HG02571 (cell line): ENCODE results near the gene NPR1.
"Not testable (repeated sequence)": the region's sequence is repeated elsewhere in the genome, so short reads cannot be mapped to it uniquely, and the experiment has no call there.

ENCODE experiments used
- ATAC-seq: cut with Tn5 transposase; IDR thresholded peaks from one replicate; pipeline ENCODE4 v1.9.1; 2021; ENCODE audit warnings: mild to moderate bottlenecking, moderate library complexity; ENCODE audit not compliant: unreplicated experiment

The NPR1 gene

DNA sequence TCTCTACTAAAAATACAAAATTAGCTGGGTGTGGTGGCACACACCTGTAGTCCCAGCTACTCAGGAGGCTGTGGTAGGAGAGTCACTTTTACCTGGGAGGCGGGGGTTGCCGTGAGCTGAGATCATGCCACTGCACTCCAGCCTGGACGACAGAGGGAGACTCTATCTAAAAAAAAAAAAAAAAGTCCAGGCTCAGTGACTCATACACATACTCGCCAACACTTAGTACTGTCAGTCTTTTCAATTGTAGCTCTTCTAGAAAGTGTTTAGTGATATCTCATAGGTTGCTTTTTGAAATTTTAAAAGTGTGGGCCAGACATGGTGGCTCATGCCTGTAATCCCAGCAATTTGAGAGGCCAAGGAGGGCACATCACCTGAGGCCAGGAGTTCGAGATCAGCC is 37.7 kb downstream of the NPR1 start:
- ATAC-seq: not testable (repeated sequence)

DNA sequence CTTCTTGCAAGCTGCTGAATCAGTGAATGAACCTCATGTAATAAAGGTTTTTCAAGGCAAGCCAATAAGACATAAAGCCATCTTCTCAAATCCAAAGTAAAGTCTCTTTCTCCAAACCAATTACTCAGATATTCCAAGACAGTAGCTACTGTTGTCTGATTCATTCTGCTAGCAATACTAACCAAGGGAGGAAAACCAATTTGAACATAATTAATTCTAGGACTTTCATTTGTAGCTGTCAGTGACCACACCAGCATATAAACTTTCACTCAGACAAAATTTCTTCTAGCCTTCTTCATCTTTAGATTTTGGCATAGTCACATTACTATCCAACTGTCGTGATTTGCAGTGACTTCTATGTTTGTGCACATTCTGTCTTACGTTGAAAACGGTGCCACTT is 38.8 kb downstream of the NPR1 start:
- no peak for ATAC-seq

DNA sequence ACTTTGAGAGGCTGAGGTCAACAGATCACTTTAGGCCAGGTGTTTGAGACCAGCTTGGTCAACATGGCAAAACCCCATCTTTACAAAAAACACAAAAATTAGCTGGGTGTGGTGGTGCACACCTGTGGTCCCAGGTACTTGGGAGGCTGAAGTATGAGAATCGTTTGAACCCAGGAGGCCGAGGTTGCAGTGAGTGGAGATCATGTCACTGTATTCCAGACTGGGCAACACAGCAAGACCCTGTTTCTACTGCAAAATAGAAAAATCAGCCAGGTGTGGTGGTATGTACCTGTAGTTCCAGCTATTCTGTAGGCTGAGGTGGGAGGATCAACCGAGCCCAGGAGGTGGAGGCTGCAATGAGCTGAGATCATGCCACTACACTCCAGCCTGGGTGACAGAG is 45.2 kb downstream of the NPR1 start:
- no peak for ATAC-seq

DNA sequence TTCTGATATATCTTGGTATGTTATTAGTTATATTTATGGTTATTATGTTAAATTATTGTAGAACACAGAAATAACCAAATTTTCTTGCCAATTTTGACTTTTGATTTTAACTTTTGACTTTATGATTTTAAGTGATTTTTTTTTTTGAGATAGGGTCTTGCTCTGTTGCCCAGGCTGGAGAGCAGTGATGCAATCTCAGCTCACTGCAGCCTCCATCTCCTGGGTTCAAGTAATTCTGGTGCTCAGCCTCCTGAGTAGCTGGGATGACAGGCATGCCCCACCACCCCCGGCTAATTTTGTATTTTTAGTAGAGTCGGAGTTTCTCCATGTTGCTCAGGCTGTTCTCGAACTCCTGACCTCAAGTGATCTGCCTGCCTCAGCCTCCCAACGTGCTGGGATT is 46.1 kb downstream of the NPR1 start:
- not testable (repeated sequence) for ATAC-seq

DNA sequence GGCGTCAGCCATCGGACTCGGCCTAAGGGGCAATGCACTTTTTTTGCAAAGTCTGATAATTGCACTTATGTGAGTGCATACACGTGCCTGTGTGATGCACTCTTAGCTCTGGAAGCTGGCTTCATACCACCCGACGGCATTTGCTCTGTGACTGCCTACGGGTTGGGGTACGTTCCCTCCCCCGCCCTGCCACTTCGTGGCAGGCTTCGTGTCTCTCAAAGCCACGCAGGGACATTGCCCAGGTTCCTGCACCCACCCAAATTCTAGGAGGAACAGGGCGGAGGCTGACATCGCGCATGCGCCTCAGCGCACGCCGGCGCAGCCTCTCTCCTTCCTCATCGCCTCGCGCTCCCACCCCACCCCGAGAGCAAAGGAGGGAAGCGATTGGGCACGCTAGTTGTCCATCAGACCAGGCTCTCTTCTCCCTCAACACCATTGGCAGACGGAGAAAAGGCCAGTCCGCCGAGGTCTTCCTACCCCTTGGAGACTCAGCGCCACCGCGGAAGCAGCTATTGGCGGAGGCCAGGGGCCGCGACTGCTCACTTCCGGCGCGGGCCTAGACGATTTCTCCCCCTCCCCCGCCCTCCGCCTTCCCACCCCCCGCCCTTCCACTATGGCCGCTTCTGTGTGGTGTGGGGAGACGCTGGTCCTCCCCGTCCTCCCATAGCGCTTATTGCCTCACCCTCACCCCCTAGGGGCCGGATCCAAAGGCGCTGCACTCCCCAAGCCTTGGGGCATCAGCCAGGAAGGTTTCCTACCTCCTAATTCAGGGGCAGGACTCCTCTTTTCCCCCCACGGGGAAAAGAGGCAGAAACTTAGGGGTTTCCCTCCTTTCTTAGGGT is 49.2 kb downstream of the NPR1 start, which contains the start of gene INTS3:
INTS3 (plus strand) TSS at position 588 of the 842 bp plus-strand sequence. CDS start 585 bp downstream, outside the sequence.
- peak; percentile 97 for ATAC-seq

DNA sequence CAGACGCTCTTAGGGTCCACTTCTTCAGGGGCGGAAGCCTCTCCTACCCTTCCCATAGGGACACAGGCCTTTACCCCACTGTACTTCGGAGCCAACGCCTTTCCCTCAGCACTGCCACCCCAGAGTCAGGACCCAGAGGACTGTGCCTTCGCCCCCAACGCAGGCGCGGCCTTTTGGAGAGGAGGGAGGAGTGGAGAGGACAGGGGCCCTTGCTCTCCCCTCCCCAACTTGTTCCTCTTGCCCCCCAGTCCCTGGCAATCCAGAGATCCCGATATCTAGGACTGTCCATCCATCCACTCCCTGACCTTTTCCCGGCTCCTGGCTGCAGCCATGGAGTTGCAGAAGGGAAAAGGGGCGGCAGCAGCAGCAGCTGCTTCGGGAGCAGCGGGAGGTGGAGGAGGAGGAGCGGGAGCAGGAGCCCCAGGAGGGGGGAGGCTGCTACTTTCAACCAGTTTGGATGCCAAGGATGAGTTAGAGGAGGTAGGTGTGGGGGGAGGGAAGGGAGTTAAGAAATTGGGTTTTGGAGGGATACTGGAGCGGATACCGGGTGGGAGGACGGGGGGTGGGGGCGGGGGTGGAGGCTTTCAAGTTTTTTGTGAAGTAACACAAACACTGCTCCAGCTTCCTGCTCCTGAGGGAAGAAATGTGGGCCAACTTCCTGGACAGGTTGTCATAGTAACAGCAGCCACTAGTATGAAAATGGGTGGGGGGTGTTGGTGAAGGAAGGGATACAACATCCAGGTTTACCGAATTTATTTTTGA is 50.0 kb downstream of the NPR1 start:
- no peak for ATAC-seq

DNA sequence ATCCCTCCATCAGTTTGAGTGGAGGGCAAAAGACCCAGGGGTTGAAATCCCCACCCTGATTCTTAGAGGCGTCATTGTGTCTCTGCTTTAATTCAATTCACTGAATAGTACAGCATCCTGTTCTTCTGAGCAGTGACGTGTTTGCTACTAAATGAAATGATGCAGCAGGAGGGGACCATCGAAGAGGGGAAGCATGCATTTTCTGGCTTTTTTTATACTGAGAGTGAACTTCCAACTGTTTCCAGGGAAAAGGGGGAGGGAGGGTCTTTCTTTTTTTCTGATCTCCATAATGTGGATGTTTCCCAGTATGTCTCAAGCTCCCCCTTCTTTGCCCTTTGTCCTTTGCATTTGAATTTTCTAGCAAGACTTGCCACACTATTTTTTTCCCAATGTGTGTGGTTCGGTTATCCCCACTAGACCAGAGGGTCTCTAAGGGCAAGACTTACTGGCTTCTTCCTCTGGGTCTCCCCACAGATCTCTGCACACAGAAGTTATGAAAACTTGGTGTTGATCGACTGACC is 52.0 kb downstream of the NPR1 start:
- ATAC-seq: no peak

DNA sequence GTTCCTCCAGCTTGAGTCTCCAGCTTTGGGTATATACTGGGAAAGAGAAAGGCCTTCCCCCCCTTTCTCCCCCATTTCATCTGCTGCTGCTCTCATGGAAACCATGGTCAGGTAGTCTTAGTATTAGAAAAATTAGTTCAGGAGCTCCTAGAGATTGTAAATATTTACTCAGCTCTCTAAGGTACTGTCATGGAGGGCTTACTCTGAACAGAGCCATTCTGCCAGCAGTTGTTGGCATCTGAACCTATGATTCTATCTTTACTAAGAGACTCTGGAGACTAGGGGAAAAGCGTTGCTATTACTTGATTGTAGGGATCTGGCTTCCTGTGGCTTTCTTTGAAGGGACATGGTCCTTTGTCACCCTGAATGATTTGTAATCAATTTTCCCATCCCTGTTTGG is 55.5 kb downstream of the NPR1 start:
- no peak for ATAC-seq

DNA sequence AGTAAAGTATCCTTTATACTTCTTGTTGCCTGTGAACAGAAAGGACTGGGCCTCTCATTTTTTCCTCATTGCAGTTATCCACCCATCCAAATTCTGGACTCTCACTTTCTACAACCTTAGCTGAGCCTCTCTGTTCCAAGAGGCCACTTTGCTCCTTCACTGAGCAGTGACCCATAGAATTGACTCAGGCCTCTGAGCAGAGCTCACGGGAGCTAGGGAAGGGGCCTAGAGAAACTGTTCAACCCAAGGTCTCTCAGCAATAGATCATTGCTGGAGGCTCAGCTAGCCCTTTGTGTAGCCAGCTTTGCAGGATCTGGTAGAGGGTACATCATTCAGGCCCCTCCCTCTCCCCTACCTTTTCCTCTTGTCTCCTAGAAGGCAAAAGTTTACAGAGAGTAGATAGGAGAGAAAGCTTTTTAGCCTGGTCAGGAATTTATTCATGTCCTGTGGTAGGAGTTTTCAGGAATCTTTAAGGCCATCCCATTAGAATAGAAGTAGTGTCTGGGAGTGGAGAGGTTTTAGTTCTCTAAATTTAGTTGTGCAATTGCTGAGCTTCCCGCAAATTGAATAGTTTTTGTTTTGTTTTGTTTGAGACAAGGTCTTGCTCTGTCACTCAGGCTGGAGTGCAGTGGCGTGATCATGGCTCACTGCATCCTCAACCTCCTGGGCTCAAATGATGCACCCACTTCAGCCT is 56.1 kb downstream of the NPR1 start:
- ATAC-seq: no peak

DNA sequence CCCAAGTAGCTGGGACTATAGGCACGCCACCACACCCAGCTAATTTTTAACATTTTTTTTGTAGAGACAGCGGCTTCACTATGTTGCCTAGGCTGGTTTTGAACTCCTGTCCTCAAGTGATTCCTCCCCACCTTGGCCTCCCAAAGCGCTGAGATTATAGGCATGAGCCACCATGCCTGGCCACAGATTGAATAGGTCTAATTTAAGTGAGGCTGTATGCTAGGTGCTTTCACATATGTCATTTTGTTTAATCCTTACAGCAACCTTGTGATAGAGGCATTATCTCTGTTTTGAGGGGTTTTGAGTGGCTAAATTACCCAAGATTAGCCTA is 56.6 kb downstream of the NPR1 start:
- no peak for ATAC-seq

DNA sequence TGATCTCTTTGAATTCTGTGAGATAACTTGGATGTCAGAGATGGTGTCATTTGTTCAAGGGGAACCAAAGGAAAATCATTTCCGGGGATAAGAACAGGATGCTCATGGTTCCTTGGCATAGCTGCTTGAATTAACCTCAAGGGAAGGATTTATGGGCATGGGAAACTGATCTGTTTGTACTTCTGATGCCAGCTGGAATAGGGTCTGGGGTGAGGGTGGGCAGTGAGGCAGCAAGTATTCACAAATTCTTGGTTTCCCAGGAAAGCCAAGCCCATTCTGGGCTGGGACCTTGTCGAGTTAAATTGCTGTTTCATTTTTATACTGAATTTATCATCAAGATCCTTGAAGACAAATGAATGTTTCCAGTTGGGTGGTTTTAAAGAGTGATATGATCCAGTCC is 63.5 kb downstream of the NPR1 start:
- no peak for ATAC-seq

DNA sequence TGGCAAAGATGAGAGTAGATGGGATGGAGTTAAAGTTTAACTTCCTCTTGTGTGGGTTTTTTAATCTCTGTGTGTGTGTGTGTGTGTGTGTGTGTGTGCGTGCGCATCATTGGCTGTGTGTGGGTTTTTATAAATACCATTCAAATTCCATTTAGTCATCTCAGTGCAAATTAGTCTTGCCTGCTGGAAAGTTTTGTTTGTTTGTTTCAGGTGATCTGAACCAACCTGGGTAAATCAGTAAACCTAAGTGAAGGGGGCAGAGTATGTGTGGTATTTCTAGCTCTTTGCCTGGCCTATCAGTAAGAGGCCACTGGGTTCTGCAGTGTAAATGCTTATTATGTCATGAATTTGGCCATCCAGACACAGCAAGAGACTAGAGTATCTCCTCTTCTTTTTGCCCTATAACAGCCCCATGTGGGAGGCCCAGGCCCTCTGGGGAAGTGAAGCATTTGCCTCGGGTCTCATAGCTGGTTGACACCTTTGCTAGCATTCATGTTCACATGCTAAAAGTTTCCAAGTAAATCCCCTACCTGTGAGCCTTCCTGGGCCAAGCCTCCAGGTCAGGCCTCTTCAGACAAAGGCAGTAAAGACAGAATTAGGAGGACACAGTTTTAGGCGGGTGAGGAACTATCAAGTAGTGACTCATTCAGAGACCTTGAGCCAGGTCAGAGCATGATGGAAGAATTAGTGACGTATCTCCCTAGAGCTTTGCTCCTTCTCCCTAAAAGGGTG is 64.1 kb downstream of the NPR1 start:
- peak; percentile 53 for ATAC-seq
